ENCODE data around the gene PRDM15.

PRDM15 gene

GRCh38 chr21:41908829-41909228, 29.7 kb upstream of the PRDM15 start:
- no peak for DNase-seq (ENCODE audit: low read depth)

GRCh38 chr21:41907496-41908258, 28.5 kb upstream of the PRDM15 start:
- no peak for DNase-seq (ENCODE audit: low read depth)

DNA sequence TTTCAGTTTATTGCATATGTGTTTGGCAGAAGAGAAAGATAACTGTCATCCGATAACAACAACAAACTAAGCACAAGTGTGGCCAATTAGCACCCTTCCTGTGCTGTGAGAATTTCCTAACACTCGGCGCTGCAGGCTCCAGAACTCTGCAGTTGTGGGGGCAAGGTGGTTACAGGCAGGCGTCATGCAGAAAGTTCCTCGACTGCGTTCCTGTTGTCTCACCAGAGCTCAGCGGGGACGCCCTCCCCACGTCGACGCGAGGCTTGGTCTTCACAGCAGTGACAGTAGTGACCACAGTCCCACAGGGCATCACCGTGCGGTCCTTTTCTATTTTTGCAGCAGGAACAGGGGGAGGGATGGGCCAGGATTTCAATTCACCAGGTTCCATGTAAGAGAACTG, 27.6 kb upstream of the PRDM15 start:
- no peak for DNase-seq (ENCODE audit: low read depth)

DNA sequence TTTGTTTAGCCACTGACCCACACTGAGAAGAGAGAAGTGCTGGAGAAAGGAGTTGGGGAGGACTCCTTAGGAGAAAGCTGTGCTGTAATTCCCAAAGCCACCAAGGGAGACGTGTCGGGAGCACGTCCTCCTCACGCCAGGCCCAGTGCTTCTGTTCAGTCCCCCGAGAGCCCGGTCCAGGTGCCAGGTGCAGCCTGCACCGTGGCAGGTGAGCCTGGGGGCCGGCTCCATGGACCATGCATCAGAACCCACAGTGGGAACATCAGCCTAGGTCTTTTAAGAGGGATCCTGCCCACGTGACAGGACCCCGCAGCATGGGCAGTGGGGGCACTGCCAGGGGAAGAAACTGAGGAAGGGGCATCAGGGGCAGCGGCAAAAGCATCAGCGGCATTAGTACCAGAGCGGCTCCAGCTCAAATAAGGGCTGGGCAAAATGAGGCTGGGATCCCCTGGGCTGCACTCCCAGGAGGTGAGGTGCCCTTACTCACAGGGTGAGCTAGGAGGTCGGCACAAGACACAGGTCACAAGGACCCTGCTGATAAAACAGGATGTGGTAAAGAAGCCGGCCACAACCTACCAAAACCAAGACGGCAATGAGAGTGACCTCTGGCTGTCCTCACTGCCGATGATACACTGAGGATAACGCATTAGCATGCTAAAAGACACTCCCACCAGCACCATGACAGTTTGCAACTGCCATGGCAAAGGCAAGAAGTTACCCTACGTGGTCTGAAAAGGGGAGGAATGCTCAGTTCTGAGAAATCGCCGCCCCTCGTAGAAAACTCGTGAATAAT, 24.6 kb upstream of the PRDM15 start:
- no peak for DNase-seq (ENCODE audit: low read depth)

- DNase-seq (ENCODE audit: low read depth): no peak
These were observed 23.8 kb upstream of the PRDM15 start for GRCh38 chr21:41902946-41903345.

- DNase-seq (ENCODE audit: low read depth): no peak
These were observed 22.6 kb upstream of the PRDM15 start for GRCh38 chr21:41901782-41902181.

GRCh38 chr21:41901099-41901498, 22.0 kb upstream of the PRDM15 start:
- DNase-seq (ENCODE audit: low read depth): no peak

- no peak for DNase-seq (ENCODE audit: low read depth)
These were observed 21.3 kb upstream of the PRDM15 start for GRCh38 chr21:41900401-41900800.

DNA sequence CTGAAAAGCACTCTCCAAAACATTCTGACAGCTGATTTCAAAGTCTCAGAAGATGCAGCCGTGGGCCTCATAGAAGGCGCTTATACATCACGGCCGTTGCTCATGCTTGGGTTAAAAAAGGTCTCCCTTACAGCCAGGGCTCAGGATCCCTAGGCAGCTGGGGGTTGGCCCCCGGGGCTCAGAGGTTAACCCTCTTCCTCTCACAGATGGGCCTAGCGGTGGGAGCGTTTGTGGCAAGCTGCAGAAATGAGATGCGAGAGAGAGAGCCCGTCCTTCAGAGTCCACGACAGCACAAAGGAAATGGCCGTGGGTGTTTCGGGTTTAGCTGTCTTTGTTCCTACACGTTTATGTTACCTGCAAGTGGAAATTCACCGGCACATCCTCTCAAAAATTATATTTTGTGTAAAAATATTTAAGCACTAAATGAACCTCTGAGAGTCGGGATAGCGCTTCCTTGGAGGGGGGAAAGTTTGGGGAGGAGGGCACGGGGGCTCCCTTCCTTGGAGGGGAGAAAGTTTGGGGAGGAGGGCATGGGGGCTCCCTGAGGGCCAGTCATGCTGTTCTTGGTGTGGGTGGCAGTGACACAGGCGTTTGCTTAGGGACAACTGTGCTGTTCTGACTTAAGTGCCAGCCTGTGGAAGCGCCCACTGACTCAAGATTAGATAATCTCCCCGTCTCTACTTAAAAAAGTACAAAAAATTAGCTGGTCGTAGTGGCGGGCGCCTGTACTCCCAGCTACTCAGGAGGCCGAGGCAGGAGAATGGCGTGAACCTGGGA, 20.5 kb upstream of the PRDM15 start:
- DNase-seq (ENCODE audit: low read depth): peak; percentile 15

GRCh38 chr21:41898998-41899397, 19.9 kb upstream of the PRDM15 start:
- DNase-seq (ENCODE audit: low read depth): no peak

GRCh38 chr21:41897700-41898099, 18.6 kb upstream of the PRDM15 start:
- no peak for DNase-seq (ENCODE audit: low read depth)

DNA sequence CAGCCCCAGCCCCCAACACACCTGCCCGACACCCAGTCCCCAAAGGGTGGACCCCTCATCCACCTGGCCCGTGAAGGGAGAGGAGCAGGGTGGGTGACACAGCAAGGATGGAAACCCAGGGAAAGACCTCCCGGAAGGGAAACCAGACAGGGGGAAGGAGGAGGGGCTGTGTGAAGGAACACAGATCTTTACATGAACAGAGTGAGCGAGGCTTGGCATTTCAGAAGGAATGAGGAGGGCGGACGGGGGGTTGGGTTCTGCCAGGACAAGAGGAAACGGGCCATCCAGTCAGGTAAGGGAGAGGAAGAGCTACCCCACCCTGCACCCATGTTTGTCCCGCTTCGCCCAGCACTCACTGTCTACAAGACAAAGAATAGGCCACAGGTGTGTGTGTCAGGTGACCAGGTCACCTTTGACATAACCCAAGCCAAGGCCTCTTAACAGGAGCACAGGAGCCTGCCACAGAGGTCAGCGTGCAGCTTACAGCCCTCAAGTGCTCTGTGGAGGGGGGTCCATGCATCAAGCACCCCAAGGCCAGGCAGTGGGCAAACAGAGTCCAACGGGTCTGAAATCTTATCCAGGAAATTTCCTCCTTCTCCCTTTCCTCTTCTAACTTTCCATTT, 18.0 kb upstream of the PRDM15 start:
- no peak for DNase-seq (ENCODE audit: low read depth)

DNA sequence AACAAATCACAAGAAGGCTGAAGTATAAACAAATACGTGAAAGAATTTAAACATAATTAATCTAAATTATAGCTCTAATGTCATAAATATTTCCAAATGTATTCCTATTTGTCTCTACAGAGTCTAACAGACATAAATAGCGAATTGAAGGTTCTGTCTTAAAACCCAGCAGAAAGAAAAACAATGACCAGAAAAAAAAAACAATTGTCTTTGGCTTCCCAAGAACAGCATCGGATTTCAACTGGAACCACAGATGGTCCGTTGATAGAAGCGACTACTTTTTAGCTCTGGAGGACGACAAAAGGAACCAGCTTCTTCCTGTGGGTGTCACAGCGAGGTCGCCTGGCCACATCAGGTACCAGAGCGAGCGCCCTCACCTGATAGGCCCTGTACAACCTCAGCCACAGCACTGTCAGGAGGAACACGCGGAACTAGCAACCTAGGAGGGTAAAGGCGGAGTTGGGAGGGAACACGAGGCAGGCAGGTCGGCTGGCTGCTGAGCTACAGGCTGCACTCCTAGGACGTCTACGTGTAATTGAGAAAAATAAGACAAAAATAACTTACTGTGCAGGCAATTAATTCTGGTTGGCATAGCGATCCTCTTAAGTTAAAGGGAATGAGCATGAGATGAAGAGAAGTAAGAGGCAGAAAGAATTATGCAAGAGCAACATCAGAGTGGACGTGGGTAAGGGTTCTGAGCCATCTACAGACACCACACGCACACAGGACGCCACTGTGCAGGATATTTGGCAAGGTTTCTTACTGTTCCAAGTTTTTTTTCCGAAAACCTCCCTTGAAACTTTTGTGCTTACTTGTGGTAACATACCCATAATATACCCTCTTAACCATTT, 16.7 kb upstream of the PRDM15 start:
- DNase-seq (ENCODE audit: low read depth): peak; percentile 39

DNA sequence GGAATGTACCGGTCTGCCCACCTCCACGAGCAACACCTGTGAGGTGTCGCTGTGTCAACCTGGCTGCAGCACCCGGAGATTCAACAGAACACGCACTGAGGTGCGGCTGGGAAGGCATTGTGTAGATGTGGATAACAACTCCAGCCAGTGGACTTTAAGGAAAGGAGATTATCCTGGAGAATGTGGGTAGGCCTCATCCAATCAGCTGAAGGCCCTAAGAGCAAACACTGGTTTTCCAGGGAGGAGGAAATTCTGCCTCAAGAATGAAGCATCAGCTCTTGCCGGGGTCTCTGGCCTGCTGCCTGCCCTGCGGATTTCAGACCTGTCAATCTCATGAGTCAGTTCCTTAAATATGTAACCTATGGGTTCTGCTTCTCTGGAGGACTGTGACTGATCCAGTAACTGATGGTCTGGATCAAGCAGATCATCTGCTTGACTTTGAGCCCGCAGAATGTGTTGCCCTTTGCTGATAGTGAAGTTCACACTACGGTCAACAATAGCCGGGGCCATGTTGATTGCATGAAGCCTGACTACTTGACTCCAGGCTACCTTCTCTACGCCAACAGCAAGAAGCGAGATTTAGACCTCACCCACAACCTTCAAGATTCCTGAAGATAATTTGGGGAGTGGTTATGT, 15.9 kb upstream of the PRDM15 start:
- DNase-seq (ENCODE audit: low read depth): no peak

DNA sequence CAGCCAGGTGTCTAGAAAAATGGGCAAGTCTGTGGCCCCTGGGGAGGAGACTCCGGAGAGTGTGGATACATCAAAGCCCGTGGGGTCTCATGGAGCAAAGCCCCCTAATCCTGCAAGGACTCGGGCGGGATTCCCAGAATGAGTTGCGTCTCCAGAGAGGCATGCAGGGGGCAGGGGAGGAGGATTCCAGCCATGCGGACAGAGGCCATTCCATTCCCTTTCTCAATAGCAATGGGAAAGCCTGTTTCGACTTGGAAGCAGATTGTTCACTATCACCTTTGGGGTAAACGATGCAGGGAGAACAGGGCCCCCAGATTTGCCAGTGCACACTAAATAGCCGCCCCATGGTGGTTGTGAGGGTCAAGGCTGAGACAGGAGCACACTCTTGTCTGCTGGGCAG, 15.4 kb upstream of the PRDM15 start:
- no peak for DNase-seq (ENCODE audit: low read depth)

DNA sequence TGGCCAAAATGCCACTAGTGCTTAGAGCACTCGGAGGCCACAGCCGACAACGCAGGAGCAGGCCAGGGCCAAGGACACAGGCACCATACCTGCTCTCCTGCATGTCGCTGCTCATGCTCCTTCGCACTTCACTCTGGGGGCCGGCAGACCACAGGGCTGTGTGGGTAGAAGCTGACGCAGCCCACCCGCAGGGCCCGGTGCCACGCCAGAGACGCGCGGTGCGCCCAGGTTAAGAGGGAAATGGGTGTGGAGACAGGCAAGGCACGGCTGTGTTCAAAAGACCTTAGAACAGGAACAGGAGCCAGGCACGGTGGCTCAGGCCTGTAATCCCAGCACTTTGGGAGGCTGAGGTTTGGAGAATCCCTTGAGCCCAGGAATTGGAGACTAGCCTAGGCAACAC, 13.6 kb upstream of the PRDM15 start:
- DNase-seq (ENCODE audit: low read depth): no peak

- DNase-seq (ENCODE audit: low read depth): no peak
These were observed 12.0 kb upstream of the PRDM15 start for GRCh38 chr21:41891132-41891531.

- no peak for DNase-seq (ENCODE audit: low read depth)
These were observed 11.2 kb upstream of the PRDM15 start for GRCh38 chr21:41890355-41890754.

GRCh38 chr21:41888749-41889376, 9.7 kb upstream of the PRDM15 start:
- DNase-seq (ENCODE audit: low read depth): no peak

GRCh38 chr21:41887667-41888066, 8.5 kb upstream of the PRDM15 start:
- DNase-seq (ENCODE audit: low read depth): no peak
